Measurements from ENCODE around the gene ARID4B. TPM values are rescaled to one million over a fixed set of nuclear protein-coding genes. Genes with fewer than 3 reads are reported as not detected.

Gene ARID4B
- total RNA-seq, 6 experiments from 2014 or later, result 19.4 to 22.8 (median 20.5) TPM

GRCh38 chr1:235320521-235321179, 7.3 kb downstream of the ARID4B start:
- no peak for DNase-seq
- Mint-ChIP-seq H3K4me1 (ENCODE audit: low read depth) (peaks cover 50% of the 10 kb centered on the region), H3K4me3 (no peak overlapping the region), H3K27me3 (ENCODE audit: insufficient read depth) (no peaks in the 10 kb centered on the region; the same call in none of the 2 replicates), H3K9me3 (no peaks in the 10 kb centered on the region), H3K36me3 (ENCODE audit: low read depth) (peaks cover 27% of the 10 kb centered on the region), H3K27ac (no peak overlapping the region; the same call in 1 of the 2 replicates)
- TF ChIP-seq CTCF (IDR thresholded peaks at IDR 0.05), result no peak

- H3K9me3 Mint-ChIP-seq, result no peaks in the 10 kb centered on the region
- peaks cover 44% of the 10 kb centered on the region for H3K4me1 Mint-ChIP-seq (ENCODE audit: low read depth)
- H3K27me3 Mint-ChIP-seq (ENCODE audit: insufficient read depth), result no peaks in the 10 kb centered on the region; the same call in none of the 2 replicates
- no peak for DNase-seq
- TF ChIP-seq CTCF (IDR thresholded peaks at IDR 0.05), result no peak
- H3K27ac Mint-ChIP-seq, result no peak overlapping the region
- H3K4me3 Mint-ChIP-seq, result no peak overlapping the region
- peaks cover 27% of the 10 kb centered on the region for H3K36me3 Mint-ChIP-seq (ENCODE audit: low read depth)
These were observed 8.7 kb downstream of the ARID4B start for GRCh38 chr1:235319255-235319654.

GRCh38 chr1:235317168-235317567, 10.8 kb downstream of the ARID4B start:
- H3K4me3 Mint-ChIP-seq, result peak overlapping the region; percentile 52
- no peaks in the 10 kb centered on the region; the same call in none of the 2 replicates for H3K27me3 Mint-ChIP-seq (ENCODE audit: insufficient read depth)
- no peak for DNase-seq
- H3K4me1 Mint-ChIP-seq (ENCODE audit: low read depth), result peaks cover 48% of the 10 kb centered on the region
- no peak for TF ChIP-seq CTCF (IDR thresholded peaks at IDR 0.05)
- H3K9me3 Mint-ChIP-seq, result no peaks in the 10 kb centered on the region
- H3K27ac Mint-ChIP-seq, result peak overlapping the region; percentile 45
- H3K36me3 Mint-ChIP-seq (ENCODE audit: low read depth), result peaks cover 22% of the 10 kb centered on the region

- H3K27ac Mint-ChIP-seq, result no peak overlapping the region
- no peaks in the 10 kb centered on the region; the same call in 1 of the 2 replicates for H3K27me3 Mint-ChIP-seq (ENCODE audit: insufficient read depth)
- no peaks in the 10 kb centered on the region for H3K9me3 Mint-ChIP-seq
- H3K36me3 Mint-ChIP-seq (ENCODE audit: low read depth), result peaks cover 18% of the 10 kb centered on the region
- no peak for DNase-seq
- peak; percentile 25; the same call in 1 of the 2 replicates for TF ChIP-seq CTCF (IDR thresholded peaks at IDR 0.05)
- H3K4me3 Mint-ChIP-seq, result no peak overlapping the region
- peaks cover 43% of the 10 kb centered on the region for H3K4me1 Mint-ChIP-seq (ENCODE audit: low read depth)
These were observed 12.2 kb downstream of the ARID4B start for GRCh38 chr1:235315735-235316134.

GRCh38 chr1:235315173-235315572, 12.8 kb downstream of the ARID4B start:
- peaks cover 38% of the 10 kb centered on the region for H3K4me1 Mint-ChIP-seq (ENCODE audit: low read depth)
- H3K9me3 Mint-ChIP-seq, result no peaks in the 10 kb centered on the region
- H3K36me3 Mint-ChIP-seq (ENCODE audit: low read depth), result peaks cover 12% of the 10 kb centered on the region
- no peak overlapping the region for H3K4me3 Mint-ChIP-seq
- no peak for TF ChIP-seq CTCF (IDR thresholded peaks at IDR 0.05)
- H3K27ac Mint-ChIP-seq, result no peak overlapping the region
- DNase-seq, result no peak
- H3K27me3 Mint-ChIP-seq (ENCODE audit: insufficient read depth), result no peaks in the 10 kb centered on the region; the same call in 1 of the 2 replicates

Measured in HFFc6 (cell line).